HCT116 (cell line): ENCODE data around the gene MON2. TPM values are rescaled to one million over a fixed set of nuclear protein-coding genes. Genes with fewer than 3 reads are reported as not detected.
"Not testable (repeated sequence)": the region's sequence is repeated elsewhere in the genome, so short reads cannot be mapped to it uniquely, and the experiment has no call there.

ENCODE experiments used
- ATAC-seq: fragments of 200-7000 bp; cut with Tn5 transposase; 2 replicates; pipeline ENCODE4 v1.9.1; 2020; ENCODE audit warnings: mild to moderate bottlenecking, moderate library complexity
- BruUV-seq: library from RNA; stranded (reverse); fragments of 400-500 nt; replicated peaks from 2 replicates; lab custom pipeline; 2021; lab: Mats Ljungman, UMichigan
- CTCF ChIA-PET: fragments of 300-600 bp; sonication (Branson Sonifier 250); formaldehyde crosslinking; loops from one replicate; lab custom pipeline; 2021; ENCODE audit warnings: antibody characterized with exemption; lab: Charles Lee
- POLR2A ChIA-PET: fragments of 300-600, 350-600 bp; sonication (Branson Sonifier 250); formaldehyde crosslinking; loops from one replicate; lab custom pipeline; 2021; ENCODE audit warnings: antibody characterized with exemption; lab: Charles Lee
- RAD21 ChIA-PET, 2 experiments: fragments of 300-600 bp; sonication (Branson Sonifier 250); formaldehyde crosslinking; loops; one replicate each; lab custom pipeline; 2023; ENCODE audit warnings: low total read pairs in 2 of 2; ENCODE audit not compliant: uncharacterized antibody in 2 of 2, unreplicated experiment in 2 of 2, low non-redundant PET in 1 of 2; lab: Charles Lee
- DNase-seq: peaks from one replicate; pipeline ENCODE4 v3.0.0-alpha.2; 2010; ENCODE audit warnings: low read depth, low spot score
- H2AFZ ChIP-seq: fragments of 200-600 bp; shearing (Covaris generic), sonication (generic); 2 replicates; pipeline ENCODE4 v1.6.1; 2017; ENCODE audit warnings: low read depth, mixed run types, mixed read lengths, antibody characterized with exemption, low read length; ENCODE audit not compliant: poor library complexity, severe bottlenecking
- H3K27ac ChIP-seq: 2 replicates; pipeline ENCODE4 v1.5.1; 2012; ENCODE audit warnings: low read depth, low read length
- H3K27me3 ChIP-seq: fragments of 200-600 bp; sonication (generic); 2 replicates; pipeline ENCODE4 v1.6.1; 2016; ENCODE audit warnings: mixed run types, low read length, mixed read lengths; ENCODE audit not compliant: insufficient read depth
- H3K36me3 ChIP-seq, 2 experiments: fragments of 200-500 bp in 1 of 2; fragments of 200-600 bp in 1 of 2; sonication (Bioruptor generic) in 1 of 2; sonication (generic) in 1 of 2; 2 replicates each; pipeline versions ENCODE4 v1.5.1 to v1.6.1; 2014 to 2016; ENCODE audit warnings: low read length in 2 of 2, inconsistent platforms in 1 of 2, mixed read lengths in 1 of 2, mixed run types in 1 of 2; ENCODE audit not compliant: insufficient read depth in 2 of 2, control insufficient read depth in 1 of 2
- H3K4me1 ChIP-seq, 2 experiments: fragments of 200-600 bp in 1 of 2; sonication (generic) in 1 of 2; 2 replicates each; pipeline versions ENCODE4 v1.5.1 to v1.6.1; 2012 to 2017; ENCODE audit warnings: low read length in 2 of 2, inconsistent platforms in 1 of 2, mild to moderate bottlenecking in 1 of 2, mixed read lengths in 1 of 2, mixed run types in 1 of 2, moderate library complexity in 1 of 2; ENCODE audit not compliant: insufficient read depth in 2 of 2, control insufficient read depth in 1 of 2
- H3K4me2 ChIP-seq: fragments of 200-600 bp; sonication (generic); 2 replicates; pipeline ENCODE4 v1.6.1; 2017; ENCODE audit warnings: mixed run types, low read length, mixed read lengths
- H3K4me3 ChIP-seq, 2 experiments: fragments of 200-600 bp in 1 of 2; sonication (generic) in 1 of 2; replicated peaks in 1 of 2; 2 replicates each; pipeline ENCODE4 v1.5.1; 2011 to 2016; ENCODE audit warnings: low read length in 2 of 2, control low read depth in 1 of 2, low read depth in 1 of 2, mild to moderate bottlenecking in 1 of 2, mixed read lengths in 1 of 2, mixed run types in 1 of 2
- H3K79me2 ChIP-seq: fragments of 200-600 bp; sonication (generic); 2 replicates; pipeline ENCODE4 v1.6.1; 2017; ENCODE audit warnings: mild to moderate bottlenecking, mixed run types, low read length, moderate library complexity, mixed read lengths; ENCODE audit not compliant: insufficient read depth
- H3K9ac ChIP-seq: fragments of 200-600 bp; sonication (generic); 2 replicates; pipeline ENCODE4 v1.6.1; 2016; ENCODE audit warnings: low read length, mixed read lengths
- H3K9me2 ChIP-seq: fragments of 200-600 bp; sonication (generic), shearing (Covaris generic); 2 replicates; pipeline ENCODE4 v1.6.1; 2017; ENCODE audit warnings: mixed run types, mild to moderate bottlenecking, moderate library complexity; ENCODE audit not compliant: insufficient read depth
- H3K9me3 ChIP-seq, 2 experiments: fragments of 200-500 bp in 1 of 2; fragments of 200-600 bp in 1 of 2; sonication (Bioruptor generic) in 1 of 2; sonication (generic) in 1 of 2; 2 replicates each; pipeline ENCODE4 v1.6.1; 2014 to 2017; ENCODE audit warnings: low read length in 2 of 2, mixed read lengths in 2 of 2, inconsistent platforms in 1 of 2, low read depth in 1 of 2, mild to moderate bottlenecking in 1 of 2, mixed run types in 1 of 2, moderate library complexity in 1 of 2; ENCODE audit not compliant: control insufficient read depth in 1 of 2, insufficient read depth in 1 of 2
- H4K20me1 ChIP-seq: fragments of 200-600 bp; sonication (generic), shearing (Covaris generic); 2 replicates; pipeline ENCODE4 v1.6.1; 2017; ENCODE audit warnings: mixed run types, mild to moderate bottlenecking, moderate library complexity; ENCODE audit not compliant: insufficient read depth
- CBX3 ChIP-seq: IDR thresholded peaks from 2 replicates; pipeline ENCODE4 v1.6.1; 2012; ENCODE audit warnings: low read depth
- CTCF ChIP-seq, 3 experiments: fragments of 200-600 bp in 1 of 3; sonication (generic) in 1 of 3; IDR thresholded peaks in 2 of 3; conservative IDR thresholded peaks in 1 of 3; 2 replicates each; pipeline ENCODE4 v1.5.1; 2012 to 2017; ENCODE audit warnings: low read depth in 2 of 3, low read length in 2 of 3, antibody characterized with exemption in 1 of 3, borderline replicate concordance in 1 of 3, control low read depth in 1 of 3, mild to moderate bottlenecking in 1 of 3, mixed read lengths in 1 of 3, mixed run types in 1 of 3, moderate library complexity in 1 of 3; ENCODE audit not compliant: insufficient read depth in 1 of 3
- EGR1 ChIP-seq: IDR thresholded peaks from 2 replicates; pipeline ENCODE4 v1.6.1; 2012; ENCODE audit warnings: low read depth
- ELF1 ChIP-seq: IDR thresholded peaks from 2 replicates; pipeline ENCODE4 v1.6.1; 2012; ENCODE audit warnings: low read depth, borderline replicate concordance
- POLR2A ChIP-seq: IDR thresholded peaks from 2 replicates; pipeline ENCODE4 v1.7.0; 2011; ENCODE audit warnings: borderline replicate concordance; ENCODE audit not compliant: insufficient read depth, insufficient read length; ENCODE audit errors: extremely low read depth
- POLR2AphosphoS5 ChIP-seq: IDR thresholded peaks from 2 replicates; pipeline ENCODE4 v1.6.1; 2011; ENCODE audit warnings: mild to moderate bottlenecking, low read depth, low read length, moderate library complexity
- RAD21 ChIP-seq: IDR thresholded peaks from 2 replicates; pipeline ENCODE4 v1.6.1; 2012; ENCODE audit warnings: low read depth, mild to moderate bottlenecking
- SIN3A ChIP-seq: IDR thresholded peaks from 2 replicates; pipeline ENCODE4 v1.6.1; 2012; ENCODE audit warnings: low read depth
- SP1 ChIP-seq: IDR thresholded peaks from 2 replicates; pipeline ENCODE4 v1.6.1; 2012; ENCODE audit warnings: low read depth
- SRF ChIP-seq: IDR thresholded peaks from 2 replicates; pipeline ENCODE4 v1.6.1; 2012; ENCODE audit warnings: low read depth
- TCF7L2 ChIP-seq: IDR thresholded peaks from 2 replicates; pipeline ENCODE4 v1.7.0; 2011; ENCODE audit warnings: borderline replicate concordance, inconsistent platforms; ENCODE audit not compliant: insufficient read depth, insufficient read length; ENCODE audit errors: extremely low read depth
- ZBTB33 ChIP-seq: IDR thresholded peaks from 2 replicates; pipeline ENCODE4 v1.6.1; 2011; ENCODE audit warnings: mild to moderate bottlenecking, low read length, moderate library complexity; ENCODE audit not compliant: insufficient replicate concordance; ENCODE audit errors: extremely low read depth
- ZFX ChIP-seq: fragments of 450-650 bp; IDR thresholded peaks from 2 replicates; pipeline ENCODE4 v1.6.1; 2017
- ZNF274 ChIP-seq: fragments of 200-500 bp; sonication (Bioruptor generic); IDR thresholded peaks from 2 replicates; pipeline ENCODE4 v1.6.1; 2014; ENCODE audit warnings: mild to moderate bottlenecking, low read depth, low read length, inconsistent platforms
- intact Hi-C: fragments of 100-400 bp; cut with micrococcal nuclease; formaldehyde crosslinking; loops from 2 replicates; pipeline ENCODE4 v1.10.0; 2022
- total RNA-seq: library from RNA; stranded (reverse); gene quantifications from one replicate; pipeline ENCODE4 v1.2.1, GENCODE V29; 2021; ENCODE audit not compliant: unreplicated experiment
- TF ChIP-seq, protein P1 (sequence below): IDR thresholded peaks from 2 replicates; pipeline ENCODE4 v1.6.1; 2012

The MON2 gene
- total RNA-seq, 1 experiment from 2014 or later, result 30.7 TPM

GRCh38 chr12:62459976-62460375 lies 6.7 kb upstream of the MON2 start:
- Histone ChIP-seq H3K4me3 (no peak overlapping the region), H3K9me3 (no peaks in the 10 kb centered on the region; a peak in 1 of 4 replicates), H2AFZ (no peak overlapping the region), H4K20me1 (no peaks in the 10 kb centered on the region), H3K27me3 (no peaks in the 10 kb centered on the region), H3K27ac (no peak overlapping the region), H3K36me3 (no peaks in the 10 kb centered on the region), H3K4me1 (no peaks in the 10 kb centered on the region), H3K9ac (no peak overlapping the region), H3K4me2 (no peak overlapping the region), H3K9me2 (no peaks in the 10 kb centered on the region), H3K79me2 (no peaks in the 10 kb centered on the region)
- BruUV-seq, result no TSS peak
- RAD21 ChIA-PET, result no interaction called here
- POLR2A ChIA-PET, result no interaction called here
- ATAC-seq, result no peak
- intact Hi-C loops, result no loop called here
- CTCF ChIA-PET, result no interaction called here
- no peak for DNase-seq
- TF ChIP-seq, protein P1, sequence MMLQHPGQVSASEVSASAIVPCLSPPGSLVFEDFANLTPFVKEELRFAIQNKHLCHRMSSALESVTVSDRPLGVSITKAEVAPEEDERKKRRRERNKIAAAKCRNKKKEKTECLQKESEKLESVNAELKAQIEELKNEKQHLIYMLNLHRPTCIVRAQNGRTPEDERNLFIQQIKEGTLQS, result no peak
- no peak for TF ChIP-seq ZNF274
- TF ChIP-seq ZFX, result no peak
- TF ChIP-seq TCF7L2, result no peak
- TF ChIP-seq POLR2A, result no peak
- TF ChIP-seq ELF1, result no peak
- TF ChIP-seq SIN3A, result no peak
- TF ChIP-seq CBX3, result no peak
- no peak for TF ChIP-seq SP1
- no peak for TF ChIP-seq EGR1
- TF ChIP-seq CTCF (IDR thresholded peaks at IDR 0.05 in 2 of 3, conservative IDR thresholded peaks at IDR 0.05 in 1 of 3; ENCODE audit: borderline replicate concordance in 1 of 3, insufficient read depth in 1 of 3, low read depth in 2 of 3, low read length in 2 of 3), result no peak
- no peak for TF ChIP-seq POLR2AphosphoS5
- TF ChIP-seq RAD21, result no peak
- no peak for TF ChIP-seq ZBTB33
- TF ChIP-seq SRF, result no peak

- not testable (repeated sequence) for H4K20me1 ChIP-seq
Measured at GRCh38 chr12:62461171-62461837, 5.3 kb upstream of the MON2 start.

More at GRCh38 chr12:62461171-62461837, 5.3 kb upstream of the MON2 start:
- intact Hi-C loops, H3K9me2 ChIP-seq, H3K4me1 ChIP-seq, CTCF ChIA-PET, POLR2A ChIA-PET, H2AFZ ChIP-seq, H3K27ac ChIP-seq, H3K9ac ChIP-seq, ATAC-seq, RAD21 ChIA-PET, H3K27me3 ChIP-seq, H3K36me3 ChIP-seq, H3K4me2 ChIP-seq, DNase-seq, H3K9me3 ChIP-seq, H3K4me3 ChIP-seq, BruUV-seq, H3K79me2 ChIP-seq: not testable (repeated sequence)
